Heart right ventricle (tissue), 16 donors: ENCODE data around the gene ARIH1. TPM values are rescaled to one million over a fixed set of nuclear protein-coding genes. Genes with fewer than 3 reads are reported as not detected.

ENCODE experiments used
- ATAC-seq, 8 donors: fragments of 200-7000 bp; cut with Tn5 transposase; one replicate each; pipeline ENCODE4 v1.9.1; 2020; ENCODE audit warnings: mild to moderate bottlenecking in 8 of 8, moderate library complexity in 8 of 8, moderate number of reproducible peaks in 1 of 8
- DNase-seq, 2 donors: peaks; one replicate each; pipeline ENCODE4 v3.0.0-alpha.2; 2020
- H3K27ac ChIP-seq, 10 donors: fragments of 200-600 bp; sonication (generic) in 2 of 10; one replicate each; pipeline versions ENCODE4 v1.5.0 to v1.8.0; 2020 to 2022; ENCODE audit warnings: mild to moderate bottlenecking in 3 of 10
- H3K27me3 ChIP-seq, 7 donors: fragments of 200-600 bp; one replicate each; pipeline ENCODE4 v1.8.0; 2021 to 2022; ENCODE audit warnings: mild to moderate bottlenecking in 2 of 7
- H3K36me3 ChIP-seq, 9 donors: fragments of 200-600 bp; sonication (generic) in 1 of 9; one replicate each; pipeline versions ENCODE4 v1.5.0 to v1.8.0; 2020 to 2022; ENCODE audit warnings: mild to moderate bottlenecking in 2 of 9
- H3K4me1 ChIP-seq, 9 donors: fragments of 200-600 bp; sonication (generic) in 1 of 9; one replicate each; pipeline versions ENCODE4 v1.5.0 to v1.8.0; 2020 to 2022; ENCODE audit warnings: mild to moderate bottlenecking in 4 of 9
- H3K4me3 ChIP-seq, 10 donors: fragments of 200-600 bp; sonication (generic) in 2 of 10; one replicate each; pipeline versions ENCODE4 v1.5.0 to v1.8.0; 2020 to 2022; ENCODE audit warnings: mild to moderate bottlenecking in 7 of 10, moderate library complexity in 2 of 10
- H3K9me3 ChIP-seq, 11 donors: fragments of 200-600 bp in 10 of 11; sonication (generic) in 2 of 11; one replicate each; pipeline versions ENCODE4 v1.5.0 to v1.8.0; 2013 to 2022; ENCODE audit warnings: mild to moderate bottlenecking in 2 of 11, control low read depth in 1 of 11, moderate library complexity in 1 of 11
- CTCF ChIP-seq, 9 donors: fragments of 200-600 bp; sonication (generic) in 2 of 9; IDR thresholded peaks; one replicate each; pipeline versions ENCODE4 v1.5.0 to v1.8.0; 2021 to 2022; ENCODE audit warnings: antibody characterized with exemption in 9 of 9, mild to moderate bottlenecking in 5 of 9, moderate library complexity in 1 of 9
- WGBS, 2 donors: extraction: QIAGEN DNeasy Blood & Tissue Kit; methylation state at CpG; one replicate each; pipeline ENCODE4 v1.1.7; 2013; ENCODE audit warnings: inconsistent platforms in 1 of 2; 5-methylcytosine and 5-hydroxymethylcytosine counted together
- intact Hi-C, 10 donors: fragments of 100-400 bp; cut with DNase I; formaldehyde crosslinking; loops; one replicate each; pipeline versions ENCODE4 v1.11.1 to v1.14.2; 2022
- polyA plus RNA-seq, 2 donors: library from polyadenylated mRNA; stranded (reverse); fragments of 200-250 nt; gene quantifications; one replicate each; pipeline ENCODE4 v1.2.3, GENCODE V29; 2013
- total RNA-seq, 10 donors: library from RNA; stranded (reverse); fragmentation: NEBNext Ultra II Directional in 3 of 10; extraction: Animal tissue kit (Norgen Biotek cat#: 25700) in 3 of 10; gene quantifications; one replicate each; pipeline versions ENCODE4 v1.2.1 to v1.2.4, GENCODE V29; 2021 to 2023
- donor health status: Arrhythmogenic right ventricular cardiomyopathy.
- donor health status: ischemic (EF 13 %, LVEDD 7.1; RV severe dilation, severe dysfunction).
- donor health status: healthy with polysubstance abuse.
- donor health status: DM: no; HTN: yes; CAD: no.
- donor health status: DM: no; HTN: no; CAD: no.
- donor health status: ischemic (EF 25% LVEDD 6.9; RV normal size, moderate dysfunction).
- donor health status: ischemic (EF 25% LVEDD 5.7; RV mildly dilated, moderate dysfunction).
- donor health status: healthy.
- donor health status: DM: yes; HTN: yes; CAD: no.
- donor health status: Ischemic cardiomyopathy.
- donor health status: ischemic (EF 35%, LVEDD 5.7; RV mildly dilated, moderate dysfunction).
- donor health status: nonischemic (EF 11% LVEDD 7.7; RV severe dilation, severe dysfunction).
- donor health status: DM: yes; HTN: yes; CAD: no.
- donor health status: PGD.
- donor health status: ischemic (EF 29% LVEDD 5.4; RV normal size, mild dysfunction).
- donor health status: nonischemic (EF 23%, LVEDD 6.1; RV moderate dilation, normal function).

ARIH1 gene
- total and polyA plus RNA-seq, 12 donors: 23.1 to 231 (median 182) TPM

GRCh38 chr15:72481015-72481659, 7.0 kb downstream of the ARIH1 start:
- H3K4me1 ChIP-seq: peaks cover 4 to 92% (median 77%) of the 10 kb centered on the region in 9 donors
- WGBS, 2 donors: 68 to 75% methylated on average over 3 of the region's 3 CpGs
- intact Hi-C loops: loop anchor here in 3 of 10 donors (5.0 to 10.0 kb wide), 3 partner anchors 51 to 94 kb away; no protein-coding TSS in a partner anchor
- ATAC-seq (no peak), DNase-seq (no peak)
- peaks cover 0 to 6% (median 0%) of the 10 kb centered on the region in 11 donors for H3K9me3 ChIP-seq
- H3K27ac ChIP-seq: no peak overlapping the region
- TF ChIP-seq CTCF (IDR thresholded peaks at IDR 0.05): no peak
- H3K27me3 ChIP-seq: no peaks in the 10 kb centered on the region
- peaks cover 0 to 45% (median 0%) of the 10 kb centered on the region in 9 donors for H3K36me3 ChIP-seq
- H3K4me3 ChIP-seq: no peak overlapping the region

GRCh38 chr15:72482275-72482674, 8.1 kb downstream of the ARIH1 start:
- H3K27ac ChIP-seq: no peak overlapping the region
- no peak overlapping the region for H3K4me3 ChIP-seq
- H3K9me3 ChIP-seq: peaks cover 0 to 6% (median 0%) of the 10 kb centered on the region in 11 donors
- no peak for TF ChIP-seq CTCF (IDR thresholded peaks at IDR 0.05)
- intact Hi-C loops: loop anchor here in 3 of 10 donors (5.0 to 10.0 kb wide), 3 partner anchors 50 to 93 kb away; no protein-coding TSS in a partner anchor
- H3K36me3 ChIP-seq: peaks cover 0 to 37% (median 0%) of the 10 kb centered on the region in 9 donors
- no peak for DNase-seq
- no peaks in the 10 kb centered on the region for H3K27me3 ChIP-seq
- H3K4me1 ChIP-seq: peaks cover 0 to 92% (median 77%) of the 10 kb centered on the region in 9 donors
- ATAC-seq: no peak

GRCh38 chr15:72483279-72483678, 9.1 kb downstream of the ARIH1 start:
- no peaks in the 10 kb centered on the region for H3K27me3 ChIP-seq
- H3K4me3 ChIP-seq: no peak overlapping the region
- H3K27ac ChIP-seq: no peak overlapping the region
- intact Hi-C loops: loop anchor here in 3 of 10 donors (5.0 to 10.0 kb wide), 3 partner anchors 49 to 92 kb away; no protein-coding TSS in a partner anchor
- 85 to 86% methylated on average over 6 of the region's 6 CpGs for WGBS, 2 donors
- H3K36me3 ChIP-seq: peaks cover 0 to 28% (median 0%) of the 10 kb centered on the region in 9 donors
- DNase-seq: no peak
- H3K4me1 ChIP-seq: peaks cover 0 to 92% (median 75%) of the 10 kb centered on the region in 9 donors
- TF ChIP-seq CTCF (IDR thresholded peaks at IDR 0.05): no peak
- no peak for ATAC-seq
- H3K9me3 ChIP-seq: peaks cover 0 to 6% (median 0%) of the 10 kb centered on the region in 11 donors

- Histone ChIP-seq H3K27me3 (no peaks in the 10 kb centered on the region), H3K36me3 (peaks cover 0 to 13% (median 0%) of the 10 kb centered on the region in 9 donors), H3K27ac (no peak overlapping the region), H3K4me3 (no peak overlapping the region), H3K9me3 (peaks cover 0 to 6% (median 0%) of the 10 kb centered on the region in 11 donors), H3K4me1 (peaks cover 2 to 93% (median 69%) of the 10 kb centered on the region in 9 donors)
- no peak for DNase-seq
- WGBS, 2 donors: 86 to 91% methylated on average over 3 of the region's 3 CpGs
- intact Hi-C loops: loop anchor here in 1 of 10 donors (10.0 kb wide), 1 partner anchor 89 kb away; no protein-coding TSS in a partner anchor
- no peak for ATAC-seq
- no peak for TF ChIP-seq CTCF (IDR thresholded peaks at IDR 0.05)
Observed at GRCh38 chr15:72486144-72486543, 12.0 kb downstream of the ARIH1 start.
